ENCODE results near the gene KCNAB2. TPM values are rescaled to one million over a fixed set of nuclear protein-coding genes. Genes with fewer than 3 reads are reported as not detected.
"Not testable (repeated sequence)": the region's sequence is repeated elsewhere in the genome, so short reads cannot be mapped to it uniquely, and the experiment has no call there.

The KCNAB2 gene
- polyA plus RNA-seq, 1 of the 3 experiments (the other 2 are of a cell fraction): 7.6 TPM

DNA sequence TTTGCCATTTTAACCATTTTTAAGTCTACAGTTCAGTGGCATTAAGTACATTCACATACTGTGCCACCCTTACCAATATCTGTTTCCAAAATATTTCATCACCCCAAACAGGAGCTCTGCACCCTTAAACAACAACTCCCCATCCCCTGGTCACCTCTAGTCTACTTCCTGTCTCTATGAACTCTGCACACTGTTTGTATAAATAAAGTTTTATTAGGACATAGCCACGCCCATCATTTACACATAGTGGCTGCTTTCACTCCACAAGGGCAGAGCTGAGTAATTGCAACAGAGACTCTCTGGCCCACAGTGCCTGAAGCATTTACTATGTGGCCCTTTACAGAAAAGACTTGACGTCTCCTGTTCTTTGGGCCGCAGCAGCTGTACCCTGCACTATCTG lies 30.1 kb downstream of the KCNAB2 start:
- WGBS (ENCODE audit: low lambda C conversion rate): 71% methylated on average over 3 of the region's 3 CpGs
- no peak overlapping the region for H3K9ac ChIP-seq
- H3K4me3 ChIP-seq (ENCODE audit: low read depth in 2 of 2, low read length in 1 of 2): no peak overlapping the region
- no peaks in the 10 kb centered on the region for H3K36me3 ChIP-seq (replicated peaks in 1 of 2; ENCODE audit: control insufficient read depth in 1 of 2, insufficient read depth in 2 of 2, low read length in 1 of 2)
- ChIA-PET POLR2A (no interaction called here), CTCF (interaction anchor here (1.1 to 3.5 kb wide), 5 partner anchors 22 to 95 kb away, joined by 3 to 19 read pairs (median 4); no protein-coding TSS in a partner anchor)
- no peaks in the 10 kb centered on the region for H3K27me3 ChIP-seq (ENCODE audit: insufficient read depth)
- H4K20me1 ChIP-seq (ENCODE audit: insufficient read depth): no peaks in the 10 kb centered on the region
- H2AFZ ChIP-seq (ENCODE audit: low read depth): no peak overlapping the region
- no peak for DNase-seq
- H3K9me2 ChIP-seq: no peaks in the 10 kb centered on the region
- H3K4me1 ChIP-seq (ENCODE audit: control insufficient read depth in 1 of 2, insufficient read depth in 2 of 2, low read depth in 1 of 2, low read length in 1 of 2): peaks cover 0 to 27% of the 10 kb centered on the region in 2 experiments; a peak in 1 of 4 replicates
- H3K27ac ChIP-seq (ENCODE audit: low read depth in 2 of 2, low read length in 1 of 2): no peak overlapping the region
- no peak overlapping the region for H3K4me2 ChIP-seq
- TF ChIP-seq, protein P1, sequence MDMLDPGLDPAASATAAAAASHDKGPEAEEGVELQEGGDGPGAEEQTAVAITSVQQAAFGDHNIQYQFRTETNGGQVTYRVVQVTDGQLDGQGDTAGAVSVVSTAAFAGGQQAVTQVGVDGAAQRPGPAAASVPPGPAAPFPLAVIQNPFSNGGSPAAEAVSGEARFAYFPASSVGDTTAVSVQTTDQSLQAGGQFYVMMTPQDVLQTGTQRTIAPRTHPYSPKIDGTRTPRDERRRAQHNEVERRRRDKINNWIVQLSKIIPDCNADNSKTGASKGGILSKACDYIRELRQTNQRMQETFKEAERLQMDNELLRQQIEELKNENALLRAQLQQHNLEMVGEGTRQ (IDR thresholded peaks at IDR 0.05; ENCODE audit: borderline replicate concordance, low read depth, low read length): no peak
- TF ChIP-seq TCF12 (IDR thresholded peaks at IDR 0.05) (no peak), YY1 (IDR thresholded peaks at IDR 0.05; ENCODE audit: low read depth) (no peak), EZH2phosphoT487 (IDR thresholded peaks at IDR 0.05; ENCODE audit: borderline replicate concordance, low read depth) (no peak), POLR2AphosphoS5 (IDR thresholded peaks at IDR 0.05; ENCODE audit: low read depth, low read length) (no peak), ELF1 (IDR thresholded peaks at IDR 0.05) (no peak), FOXM1 (IDR thresholded peaks at IDR 0.05; ENCODE audit: low read depth) (no peak), TAF1 (IDR thresholded peaks at IDR 0.05; ENCODE audit: borderline replicate concordance, low read depth, low read length) (no peak), RFX5 (IDR thresholded peaks at IDR 0.05; ENCODE audit: low read length) (no peak), MEF2A (IDR thresholded peaks at IDR 0.05; ENCODE audit: borderline replicate concordance, low read depth) (no peak), GABPA (IDR thresholded peaks at IDR 0.05; ENCODE audit: low read depth) (no peak), RXRA (IDR thresholded peaks at IDR 0.05; ENCODE audit: borderline replicate concordance, low read depth) (no peak), SMC3 (IDR thresholded peaks at IDR 0.05; ENCODE audit: low read depth, low read length) (no peak), TEAD4 (IDR thresholded peaks at IDR 0.05; ENCODE audit: borderline replicate concordance, insufficient read depth) (no peak), EP300 (IDR thresholded peaks at IDR 0.05; ENCODE audit: borderline replicate concordance in 1 of 2, low read depth in 1 of 2, low read length in 1 of 2) (no peak)
- TF ChIP-seq, protein P2, sequence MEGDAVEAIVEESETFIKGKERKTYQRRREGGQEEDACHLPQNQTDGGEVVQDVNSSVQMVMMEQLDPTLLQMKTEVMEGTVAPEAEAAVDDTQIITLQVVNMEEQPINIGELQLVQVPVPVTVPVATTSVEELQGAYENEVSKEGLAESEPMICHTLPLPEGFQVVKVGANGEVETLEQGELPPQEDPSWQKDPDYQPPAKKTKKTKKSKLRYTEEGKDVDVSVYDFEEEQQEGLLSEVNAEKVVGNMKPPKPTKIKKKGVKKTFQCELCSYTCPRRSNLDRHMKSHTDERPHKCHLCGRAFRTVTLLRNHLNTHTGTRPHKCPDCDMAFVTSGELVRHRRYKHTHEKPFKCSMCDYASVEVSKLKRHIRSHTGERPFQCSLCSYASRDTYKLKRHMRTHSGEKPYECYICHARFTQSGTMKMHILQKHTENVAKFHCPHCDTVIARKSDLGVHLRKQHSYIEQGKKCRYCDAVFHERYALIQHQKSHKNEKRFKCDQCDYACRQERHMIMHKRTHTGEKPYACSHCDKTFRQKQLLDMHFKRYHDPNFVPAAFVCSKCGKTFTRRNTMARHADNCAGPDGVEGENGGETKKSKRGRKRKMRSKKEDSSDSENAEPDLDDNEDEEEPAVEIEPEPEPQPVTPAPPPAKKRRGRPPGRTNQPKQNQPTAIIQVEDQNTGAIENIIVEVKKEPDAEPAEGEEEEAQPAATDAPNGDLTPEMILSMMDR (IDR thresholded peaks at IDR 0.05): no peak
- TF ChIP-seq, protein P3, sequence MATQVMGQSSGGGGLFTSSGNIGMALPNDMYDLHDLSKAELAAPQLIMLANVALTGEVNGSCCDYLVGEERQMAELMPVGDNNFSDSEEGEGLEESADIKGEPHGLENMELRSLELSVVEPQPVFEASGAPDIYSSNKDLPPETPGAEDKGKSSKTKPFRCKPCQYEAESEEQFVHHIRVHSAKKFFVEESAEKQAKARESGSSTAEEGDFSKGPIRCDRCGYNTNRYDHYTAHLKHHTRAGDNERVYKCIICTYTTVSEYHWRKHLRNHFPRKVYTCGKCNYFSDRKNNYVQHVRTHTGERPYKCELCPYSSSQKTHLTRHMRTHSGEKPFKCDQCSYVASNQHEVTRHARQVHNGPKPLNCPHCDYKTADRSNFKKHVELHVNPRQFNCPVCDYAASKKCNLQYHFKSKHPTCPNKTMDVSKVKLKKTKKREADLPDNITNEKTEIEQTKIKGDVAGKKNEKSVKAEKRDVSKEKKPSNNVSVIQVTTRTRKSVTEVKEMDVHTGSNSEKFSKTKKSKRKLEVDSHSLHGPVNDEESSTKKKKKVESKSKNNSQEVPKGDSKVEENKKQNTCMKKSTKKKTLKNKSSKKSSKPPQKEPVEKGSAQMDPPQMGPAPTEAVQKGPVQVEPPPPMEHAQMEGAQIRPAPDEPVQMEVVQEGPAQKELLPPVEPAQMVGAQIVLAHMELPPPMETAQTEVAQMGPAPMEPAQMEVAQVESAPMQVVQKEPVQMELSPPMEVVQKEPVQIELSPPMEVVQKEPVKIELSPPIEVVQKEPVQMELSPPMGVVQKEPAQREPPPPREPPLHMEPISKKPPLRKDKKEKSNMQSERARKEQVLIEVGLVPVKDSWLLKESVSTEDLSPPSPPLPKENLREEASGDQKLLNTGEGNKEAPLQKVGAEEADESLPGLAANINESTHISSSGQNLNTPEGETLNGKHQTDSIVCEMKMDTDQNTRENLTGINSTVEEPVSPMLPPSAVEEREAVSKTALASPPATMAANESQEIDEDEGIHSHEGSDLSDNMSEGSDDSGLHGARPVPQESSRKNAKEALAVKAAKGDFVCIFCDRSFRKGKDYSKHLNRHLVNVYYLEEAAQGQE (IDR thresholded peaks at IDR 0.05; ENCODE audit: low read depth, low read length): no peak
- no peaks in the 10 kb centered on the region for H3F3A ChIP-seq (replicated peaks; ENCODE audit: insufficient read depth)
- H3K9me3 ChIP-seq: no peaks in the 10 kb centered on the region
- no peaks in the 10 kb centered on the region for H3K79me2 ChIP-seq (ENCODE audit: insufficient read depth)

DNA sequence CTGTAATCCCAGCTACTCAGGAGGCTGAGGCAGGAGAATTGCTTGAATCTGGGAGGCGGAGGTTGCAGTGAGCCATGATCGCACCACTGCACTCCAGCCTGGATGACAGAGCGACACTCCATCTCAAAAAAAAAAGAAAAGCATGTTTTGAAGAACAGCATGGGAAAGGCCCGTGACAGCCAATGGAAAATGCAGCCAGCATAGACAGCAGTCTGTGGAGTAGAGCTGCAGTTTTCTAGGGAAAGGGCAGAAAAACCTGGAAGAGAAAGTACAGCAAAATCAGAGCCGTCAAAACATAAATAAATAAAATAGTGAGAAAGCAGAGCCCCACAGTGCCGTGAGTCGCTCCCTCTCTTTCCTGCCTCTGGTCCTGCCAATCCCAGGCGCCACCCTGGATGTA lies 31.4 kb downstream of the KCNAB2 start:
- CTCF ChIA-PET: interaction anchor here (1.2 to 2.2 kb wide), 4 partner anchors 22 to 168 kb away, joined by 3 to 7 read pairs (median 4); no protein-coding TSS in a partner anchor
- 85% methylated on average over 8 of the region's 8 CpGs for WGBS (ENCODE audit: low lambda C conversion rate)

More for the DNA sequence above, 31.4 kb downstream of the KCNAB2 start:
- H3K27ac ChIP-seq (ENCODE audit: low read depth in 2 of 2, low read length in 1 of 2); H2AFZ ChIP-seq (ENCODE audit: low read depth); H3K9me3 ChIP-seq; H3K36me3 ChIP-seq (replicated peaks in 1 of 2; ENCODE audit: control insufficient read depth in 1 of 2, insufficient read depth in 2 of 2, low read length in 1 of 2); DNase-seq; H3K9me2 ChIP-seq; H3K79me2 ChIP-seq (ENCODE audit: insufficient read depth); H3K9ac ChIP-seq; POLR2A ChIA-PET; H3F3A ChIP-seq (replicated peaks; ENCODE audit: insufficient read depth); H4K20me1 ChIP-seq (ENCODE audit: insufficient read depth); H3K4me2 ChIP-seq; H3K27me3 ChIP-seq (ENCODE audit: insufficient read depth); H3K4me3 ChIP-seq (ENCODE audit: low read depth in 2 of 2, low read length in 1 of 2): not testable (repeated sequence)
- H3K4me1 ChIP-seq (ENCODE audit: control insufficient read depth in 1 of 2, insufficient read depth in 2 of 2, low read depth in 1 of 2, low read length in 1 of 2): peaks cover 0 to 24% of the 10 kb centered on the region in 2 experiments; a peak in 1 of 4 replicates
